A549 (cell line): ENCODE results near the gene PNMA1. TPM values are rescaled to one million over a fixed set of nuclear protein-coding genes. Genes with fewer than 3 reads are reported as not detected.

ENCODE experiments used
- ATAC-seq, 2 experiments: fragments of 200-7000 bp in 1 of 2; fragments of >200 bp in 1 of 2; cut with Nextera tagmentation in 1 of 2; cut with Tn5 transposase in 1 of 2; 3 replicates each; pipeline versions ENCODE4 v1.8.0 to v1.9.1; 2018 to 2020; ENCODE audit warnings: mild to moderate bottlenecking in 1 of 2, moderate library complexity in 1 of 2
- CTCF ChIA-PET: fragments of 300-600 bp; sonication (Branson Sonifier 250); formaldehyde crosslinking; extraction: SDS; loops from one replicate; lab custom pipeline; 2021; ENCODE audit warnings: antibody characterized with exemption, inconsistent platforms; lab: Yijun Ruan, JAX
- POLR2A ChIA-PET: fragments of 350-600 bp; formaldehyde crosslinking; extraction: SDS; loops from one replicate; lab custom pipeline; 2021; ENCODE audit warnings: antibody characterized with exemption, inconsistent platforms; lab: Yijun Ruan, JAX
- DNase-seq, 2 experiments: peaks; one replicate each; pipeline versions ENCODE4 v3.0.0 to v3.0.0-alpha.2; 2011 to 2016; ENCODE audit warnings: low read depth in 1 of 2, low spot score in 1 of 2
- FAIRE-seq: peaks from 2 replicates; lab custom pipeline; 2011; peaks lifted over from hg19 to GRCh38; lab: Jason Lieb, UNC
- H3K27ac ChIP-seq, 2 experiments: fragments of >200 bp; sonication (Bioruptor Twin); formaldehyde crosslinking; 3 replicates each; pipeline ENCODE4 v1.5.1; 2016 to 2017
- H3K4me1 ChIP-seq: fragments of >200 bp; sonication (Bioruptor Twin); formaldehyde crosslinking; 3 replicates; pipeline ENCODE4 v1.6.1; 2016
- H3K4me2 ChIP-seq: fragments of >200 bp; sonication (Bioruptor Twin); formaldehyde crosslinking; 3 replicates; pipeline ENCODE4 v1.6.1; 2016
- H3K4me3 ChIP-seq: fragments of >200 bp; sonication (Bioruptor Twin); formaldehyde crosslinking; 3 replicates; pipeline ENCODE4 v1.5.1; 2016
- H3K9me3 ChIP-seq: fragments of >200 bp; sonication (Bioruptor Twin); formaldehyde crosslinking; 3 replicates; pipeline ENCODE4 v1.6.1; 2016
- BHLHE40 ChIP-seq: IDR thresholded peaks from 2 replicates; pipeline ENCODE4 v1.6.1; 2012; ENCODE audit warnings: low read depth, low read length, inconsistent platforms
- CEBPB ChIP-seq, 2 experiments: fragments of >200 bp in 1 of 2; sonication (Bioruptor Twin) in 1 of 2; formaldehyde crosslinking in 1 of 2; IDR thresholded peaks; 2 replicates each; pipeline ENCODE4 v1.6.1; 2012 to 2016
- CHD2 ChIP-seq: fragments of 150-350 bp; IDR thresholded peaks from 2 replicates; pipeline ENCODE4 v1.6.1; 2014; ENCODE audit warnings: low read length; ENCODE audit not compliant: partially characterized antibody
- CTCF ChIP-seq: fragments of >200 bp; sonication (Bioruptor Twin); formaldehyde crosslinking; IDR thresholded peaks from 3 replicates; pipeline ENCODE4 v1.5.1; 2016
- ELK1 ChIP-seq: fragments of 150-350 bp; IDR thresholded peaks from 2 replicates; pipeline ENCODE4 v1.6.1; 2014; ENCODE audit warnings: low read depth, mild to moderate bottlenecking, low read length
- EP300 ChIP-seq, 2 experiments: fragments of >200 bp; sonication (Bioruptor Twin); formaldehyde crosslinking; IDR thresholded peaks; 2 replicates in 1 of 2; 3 replicates in 1 of 2; pipeline ENCODE4 v1.6.1; 2016 to 2017
- ESRRA ChIP-seq: fragments of 150-350 bp; IDR thresholded peaks from 2 replicates; pipeline ENCODE4 v1.6.1; 2014; ENCODE audit warnings: mild to moderate bottlenecking, low read length, borderline replicate concordance
- FOSB ChIP-seq: fragments of 250-450 bp; sonication (Bioruptor Pico); IDR thresholded peaks from 2 replicates; pipeline ENCODE4 v1.5.0; 2020; ENCODE audit warnings: mild to moderate bottlenecking, moderate library complexity
- FOSL2 ChIP-seq, 2 experiments: fragments of 450-650 bp in 1 of 2; fragments of >200 bp in 1 of 2; sonication (Bioruptor Twin) in 1 of 2; formaldehyde crosslinking; IDR thresholded peaks; 2 replicates each; pipeline versions ENCODE4 v1.5.0 to v1.6.1; 2016 to 2020; ENCODE audit warnings: mild to moderate bottlenecking in 1 of 2, moderate library complexity in 1 of 2
- HDAC2 ChIP-seq: fragments of 200-600 bp; sonication (generic); IDR thresholded peaks from 2 replicates; pipeline ENCODE4 v1.6.1; 2016
- MAFK ChIP-seq: fragments of 450-650 bp; IDR thresholded peaks from 2 replicates; pipeline ENCODE4 v1.6.1; 2014; ENCODE audit not compliant: partially characterized antibody
- MAX ChIP-seq: IDR thresholded peaks from 2 replicates; pipeline ENCODE4 v1.6.1; 2012
- MAZ ChIP-seq: fragments of 150-350 bp; IDR thresholded peaks from 2 replicates; pipeline ENCODE4 v1.6.1; 2014; ENCODE audit warnings: antibody characterized with exemption, low read depth, low read length, borderline replicate concordance
- NPAS2 ChIP-seq: fragments of 250-450 bp; sonication (Bioruptor Pico); IDR thresholded peaks from 2 replicates; pipeline ENCODE4 v1.8.0; 2022; ENCODE audit warnings: mild to moderate bottlenecking, moderate library complexity, borderline replicate concordance
- POLR2A ChIP-seq: IDR thresholded peaks from 2 replicates; pipeline ENCODE4 v1.6.1; 2012; ENCODE audit warnings: mild to moderate bottlenecking, low read length
- RAD21 ChIP-seq, 2 experiments: fragments of >200 bp in 1 of 2; sonication (Bioruptor Twin) in 1 of 2; formaldehyde crosslinking in 1 of 2; IDR thresholded peaks in 1 of 2; conservative IDR thresholded peaks in 1 of 2; 2 replicates in 1 of 2; 3 replicates in 1 of 2; pipeline ENCODE4 v1.6.1; 2012 to 2018; ENCODE audit warnings: inconsistent platforms in 1 of 2
- RFX5 ChIP-seq: fragments of 450-650 bp; IDR thresholded peaks from 2 replicates; pipeline ENCODE4 v1.7.1; 2014; ENCODE audit warnings: antibody characterized with exemption, mild to moderate bottlenecking, moderate library complexity
- ZC3H11A ChIP-seq: fragments of 450-650 bp; IDR thresholded peaks from 2 replicates; pipeline ENCODE4 v1.6.1; 2014; ENCODE audit warnings: antibody characterized with exemption, mild to moderate bottlenecking
- ZFP36 ChIP-seq: fragments of 450-650 bp; IDR thresholded peaks from 2 replicates; pipeline ENCODE4 v1.6.1; 2014; ENCODE audit warnings: borderline replicate concordance; ENCODE audit not compliant: partially characterized antibody
- ZNF302 ChIP-seq: fragments of 250-450 bp; sonication (Bioruptor Pico); IDR thresholded peaks from 2 replicates; pipeline ENCODE4 v1.9.0; 2021; ENCODE audit warnings: inconsistent platforms, mild to moderate bottlenecking, moderate library complexity
- WGBS: methylation state at CpG from one replicate; pipeline ENCODE4 v1.1.6; 2017; ENCODE audit errors: missing lambda C conversion rate; 5-methylcytosine and 5-hydroxymethylcytosine counted together
- polyA plus RNA-seq, 4 experiments: library from polyadenylated mRNA; depleted of rRNA in 3 of 4; stranded (reverse); fragments of >200 nt; fragmentation: RNase III in 1 of 4; extraction: RNeasy Plus Mini Kit Qiagen cat#74134 plus additional on column Dnase treatment in 1 of 4; gene quantifications; 2 replicates in 3 of 4; 3 replicates in 1 of 4; pipeline ENCODE4 v1.2.3, GENCODE V29; 2011 to 2017
- TF ChIP-seq, protein P1 (sequence below): IDR thresholded peaks from 2 replicates; pipeline ENCODE4 v1.6.1; 2012
- TF ChIP-seq, protein P2 (sequence below): IDR thresholded peaks from 2 replicates; pipeline ENCODE4 v1.6.1; 2012; ENCODE audit warnings: low read depth, borderline replicate concordance
- TF ChIP-seq, protein P3 (sequence below): fragments of 250-450 bp; sonication (Bioruptor Pico); IDR thresholded peaks from 2 replicates; pipeline ENCODE4 v1.5.0; 2020; ENCODE audit warnings: low read depth, mild to moderate bottlenecking, moderate library complexity

Gene PNMA1
- polyA plus RNA-seq, 2 of the 4 experiments (the other 2 are of a cell fraction): 21.2 to 47.3 TPM

- no peak for TF ChIP-seq CEBPB (IDR thresholded peaks at IDR 0.05)
- no peak for TF ChIP-seq NPAS2
- TF ChIP-seq FOSL2 (IDR thresholded peaks at IDR 0.05): no peak
- TF ChIP-seq FOSL2 (CRISPR knock-in tag; IDR thresholded peaks at IDR 0.05): no peak
- TF ChIP-seq RAD21 (conservative IDR thresholded peaks at IDR 0.05 in 1 of 2, IDR thresholded peaks at IDR 0.05 in 1 of 2): no peak
- no peak for TF ChIP-seq MAX
- no peak for TF ChIP-seq CHD2
- TF ChIP-seq, protein P1, sequence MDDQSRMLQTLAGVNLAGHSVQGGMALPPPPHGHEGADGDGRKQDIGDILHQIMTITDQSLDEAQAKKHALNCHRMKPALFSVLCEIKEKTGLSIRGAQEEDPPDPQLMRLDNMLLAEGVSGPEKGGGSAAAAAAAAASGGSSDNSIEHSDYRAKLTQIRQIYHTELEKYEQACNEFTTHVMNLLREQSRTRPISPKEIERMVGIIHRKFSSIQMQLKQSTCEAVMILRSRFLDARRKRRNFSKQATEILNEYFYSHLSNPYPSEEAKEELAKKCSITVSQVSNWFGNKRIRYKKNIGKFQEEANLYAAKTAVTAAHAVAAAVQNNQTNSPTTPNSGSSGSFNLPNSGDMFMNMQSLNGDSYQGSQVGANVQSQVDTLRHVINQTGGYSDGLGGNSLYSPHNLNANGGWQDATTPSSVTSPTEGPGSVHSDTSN: no peak
- no peak for TF ChIP-seq CTCF
- TF ChIP-seq ESRRA: no peak
- no peak for TF ChIP-seq EP300 (IDR thresholded peaks at IDR 0.05)
- TF ChIP-seq, protein P2, sequence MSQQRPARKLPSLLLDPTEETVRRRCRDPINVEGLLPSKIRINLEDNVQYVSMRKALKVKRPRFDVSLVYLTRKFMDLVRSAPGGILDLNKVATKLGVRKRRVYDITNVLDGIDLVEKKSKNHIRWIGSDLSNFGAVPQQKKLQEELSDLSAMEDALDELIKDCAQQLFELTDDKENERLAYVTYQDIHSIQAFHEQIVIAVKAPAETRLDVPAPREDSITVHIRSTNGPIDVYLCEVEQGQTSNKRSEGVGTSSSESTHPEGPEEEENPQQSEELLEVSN: no peak
- no peak for TF ChIP-seq ZNF302 (CRISPR knock-in tag)
- TF ChIP-seq BHLHE40: no peak
Measured at GRCh38 chr14:73712540-73713180, 1.5 kb downstream of the PNMA1 start (continued).

- ChIA-PET POLR2A (no interaction called here), CTCF (interaction anchor here (1.0 to 4.7 kb wide), 6 partner anchors 11 to 79 kb away, joined by 3 to 24 read pairs (median 4); no protein-coding TSS in a partner anchor)
- Histone ChIP-seq H3K4me1 (peaks cover 19% of the 10 kb centered on the region), H3K9me3 (no peaks in the 10 kb centered on the region), H3K4me3 (peak overlapping the region; percentile 73), H3K4me2 (peak overlapping the region; percentile 87), H3K27ac (peak overlapping the region; percentile 94 to 97; a peak in 4 of 6 replicates)
- ATAC-seq (no peak), DNase-seq (no peak), FAIRE-seq (no peak)
- TF ChIP-seq CEBPB (IDR thresholded peaks at IDR 0.05) (no peak), MAZ (no peak), MAFK (no peak), FOSB (CRISPR knock-in tag) (no peak), HDAC2 (no peak), POLR2A (no peak), RFX5 (no peak), ELK1 (no peak), ZC3H11A (no peak), ZFP36 (no peak)
- TF ChIP-seq, protein P3, sequence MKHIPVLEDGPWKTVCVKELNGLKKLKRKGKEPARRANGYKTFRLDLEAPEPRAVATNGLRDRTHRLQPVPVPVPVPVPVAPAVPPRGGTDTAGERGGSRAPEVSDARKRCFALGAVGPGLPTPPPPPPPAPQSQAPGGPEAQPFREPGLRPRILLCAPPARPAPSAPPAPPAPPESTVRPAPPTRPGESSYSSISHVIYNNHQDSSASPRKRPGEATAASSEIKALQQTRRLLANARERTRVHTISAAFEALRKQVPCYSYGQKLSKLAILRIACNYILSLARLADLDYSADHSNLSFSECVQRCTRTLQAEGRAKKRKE (CRISPR knock-in tag): no peak
- TF ChIP-seq, protein P1: no peak
- WGBS: 73% methylated on average over 11 of the region's 11 CpGs
Measured at GRCh38 chr14:73712071-73712506, 2.1 kb downstream of the PNMA1 start.
